Breast epithelium (tissue), 4 donors: ENCODE measurements around the gene VGLL4. TPM values are rescaled to one million over a fixed set of nuclear protein-coding genes. Genes with fewer than 3 reads are reported as not detected.
A peak's percentile ranks its signal among the peaks of the same experiment; 100 is the strongest.

ENCODE experiments used
- DNase-seq, 2 donors: peaks; one replicate each; pipeline ENCODE4 v3.0.0-alpha.2; 2019; ENCODE audit warnings: low spot score in 2 of 2
- H3K27ac ChIP-seq, 2 donors: fragments of 200-600 bp; sonication (generic) in 1 of 2; one replicate each; pipeline ENCODE4 v1.5.1; 2016 to 2019; ENCODE audit warnings: mild to moderate bottlenecking in 1 of 2
- H3K27me3 ChIP-seq, 2 donors: fragments of 200-600 bp; sonication (generic) in 1 of 2; one replicate each; pipeline versions ENCODE4 v1.5.1 to v1.6.0; 2017 to 2019; ENCODE audit warnings: control low read depth in 1 of 2, mild to moderate bottlenecking in 1 of 2
- H3K36me3 ChIP-seq: fragments of 200-600 bp; one replicate; pipeline ENCODE4 v1.5.1; 2019
- H3K4me1 ChIP-seq, 2 donors: fragments of 200-600 bp; sonication (generic); one replicate each; pipeline ENCODE4 v1.5.1; 2016 to 2019; ENCODE audit warnings: control low read depth in 1 of 2
- H3K4me3 ChIP-seq, 3 donors: fragments of 200-600 bp; sonication (generic); 1 replicate in 2 of 3; 2 replicates in 1 of 3; pipeline ENCODE4 v1.5.1; 2016 to 2019; ENCODE audit warnings: mild to moderate bottlenecking in 3 of 3, moderate library complexity in 2 of 3
- H3K9me3 ChIP-seq, 2 donors: fragments of 200-600 bp; sonication (generic) in 1 of 2; one replicate each; pipeline ENCODE4 v1.5.1; 2016 to 2019; ENCODE audit warnings: control low read depth in 1 of 2
- CTCF ChIP-seq, 3 donors: fragments of 450-650 bp; IDR thresholded peaks; one replicate each; pipeline ENCODE4 v1.5.1; 2016 to 2017; ENCODE audit warnings: antibody characterized with exemption in 3 of 3, mild to moderate bottlenecking in 3 of 3, moderate library complexity in 3 of 3
- POLR2A ChIP-seq: fragments of 450-650 bp; IDR thresholded peaks from one replicate; pipeline ENCODE4 v1.6.1; 2016; ENCODE audit warnings: antibody characterized with exemption, mild to moderate bottlenecking, moderate library complexity
- POLR2AphosphoS5 ChIP-seq, 3 donors: sonication (generic); formaldehyde crosslinking; IDR thresholded peaks; one replicate each; pipeline ENCODE4 v1.6.1; 2017; ENCODE audit warnings: antibody characterized with exemption in 3 of 3
- intact Hi-C: fragments of 100-400 bp; cut with DNase I; formaldehyde crosslinking; loops from one replicate; pipeline ENCODE4 v1.15.1; 2023; ENCODE audit warnings: low total_unique reads
- total RNA-seq, 3 donors: library from RNA; depleted of rRNA; stranded (reverse); fragments of >200 nt; gene quantifications; one replicate each; pipeline ENCODE4 v1.1.0, GENCODE V29; 2016

VGLL4 gene
- total RNA-seq, 3 donors from 2014 or later = 48.0 to 90.0 (median 68.5) TPM

- Histone ChIP-seq H3K4me3 (no peak overlapping the region), H3K4me1 (peaks cover 0 to 7% of the 10 kb centered on the region in 2 donors), H3K9me3 (no peaks in the 10 kb centered on the region), H3K36me3 (no peaks in the 10 kb centered on the region), H3K27ac (no peak overlapping the region), H3K27me3 (no peaks in the 10 kb centered on the region)
- intact Hi-C loops = no loop called here
- TF ChIP-seq POLR2AphosphoS5 (IDR thresholded peaks at IDR 0.05) (no peak), POLR2A (no peak), CTCF (IDR thresholded peaks at IDR 0.05) (no peak)
- DNase-seq = peak in 1 of 2 donors; percentile 39
Observed at GRCh38 chr3:11546657-11547302, 96.9 kb downstream of the VGLL4 start.

GRCh38 chr3:11545186-11545851 lies 98.4 kb downstream of the VGLL4 start:
- intact Hi-C loops = no loop called here
- H3K36me3 ChIP-seq = no peaks in the 10 kb centered on the region
- DNase-seq = peak in 1 of 2 donors; percentile 49
- peak overlapping the region in 1 of 3 donors; percentile 23 for H3K4me3 ChIP-seq
- H3K27ac ChIP-seq = peak overlapping the region; percentile 60 to 84
- H3K9me3 ChIP-seq = no peaks in the 10 kb centered on the region
- TF ChIP-seq POLR2AphosphoS5 (IDR thresholded peaks at IDR 0.05) = no peak
- no peak for TF ChIP-seq POLR2A
- no peak for TF ChIP-seq CTCF (IDR thresholded peaks at IDR 0.05)
- H3K27me3 ChIP-seq = no peaks in the 10 kb centered on the region
- H3K4me1 ChIP-seq = peaks cover 0 to 7% of the 10 kb centered on the region in 2 donors

GRCh38 chr3:11544412-11545181 lies 99.1 kb downstream of the VGLL4 start:
- H3K27me3 ChIP-seq = no peaks in the 10 kb centered on the region
- intact Hi-C loops = loop anchor here (5.0 kb wide), 1 partner anchor 1757 kb away; no protein-coding TSS in a partner anchor
- H3K4me3 ChIP-seq = no peak overlapping the region
- peak in 1 of 2 donors; percentile 51 for DNase-seq
- peaks cover 0 to 7% of the 10 kb centered on the region in 2 donors for H3K4me1 ChIP-seq
- TF ChIP-seq POLR2A = no peak
- no peak for TF ChIP-seq CTCF (IDR thresholded peaks at IDR 0.05)
- TF ChIP-seq POLR2AphosphoS5 (IDR thresholded peaks at IDR 0.05) = no peak
- H3K27ac ChIP-seq = peak overlapping the region; percentile 60 to 84
- no peaks in the 10 kb centered on the region for H3K36me3 ChIP-seq
- H3K9me3 ChIP-seq = no peaks in the 10 kb centered on the region

GRCh38 chr3:11543948-11544387 lies 99.7 kb downstream of the VGLL4 start:
- Histone ChIP-seq H3K27me3 (no peaks in the 10 kb centered on the region), H3K4me3 (no peak overlapping the region), H3K4me1 (peaks cover 0 to 7% of the 10 kb centered on the region in 2 donors), H3K27ac (peak overlapping the region; percentile 60 to 84), H3K9me3 (no peaks in the 10 kb centered on the region), H3K36me3 (no peaks in the 10 kb centered on the region)
- DNase-seq = no peak
- intact Hi-C loops = loop anchor here (5.0 kb wide), 1 partner anchor 1757 kb away; no protein-coding TSS in a partner anchor
- no peak for TF ChIP-seq POLR2AphosphoS5 (IDR thresholded peaks at IDR 0.05)
- no peak for TF ChIP-seq POLR2A
- TF ChIP-seq CTCF (IDR thresholded peaks at IDR 0.05) = no peak
